Measurements from ENCODE around the gene LRTM1.

- TF ChIP-seq EZH2phosphoT487 (IDR thresholded peaks at IDR 0.05; ENCODE audit: insufficient read depth, low read depth) (no peak), EZH2 (IDR thresholded peaks at IDR 0.05; ENCODE audit: insufficient read depth, poor library complexity, severe bottlenecking) (no peak)
Observed at GRCh38 chr3:54899273-54899672, 28.6 kb downstream of the LRTM1 start.
